ENCODE results near the gene STARD10. TPM values are rescaled to one million over a fixed set of nuclear protein-coding genes. Genes with fewer than 3 reads are reported as not detected.
A peak's percentile ranks its signal among the peaks of the same experiment; 100 is the strongest.

STARD10 gene
- total and polyA plus RNA-seq, 2 of the 8 experiments (the other 6 are each of a cell fraction or from before 2014, with no cell fraction given): 23.7 to 35.7 TPM

- CTCF ChIA-PET (ENCODE audit: partially characterized antibody): interaction anchor here (0.6 to 2.2 kb wide), 9 partner anchors 11 to 174 kb away, joined by 3 to 7 read pairs (median 5); no protein-coding TSS in a partner anchor
- H3K23ac ChIP-seq (ENCODE audit: insufficient read length): no peak within 1 kb of the TSS
- POLR2A ChIA-PET (ENCODE audit: partially characterized antibody): interaction anchor here (0.6 to 1.6 kb wide), 4 partner anchors 10 to 61 kb away, joined by 3 to 4 read pairs (median 3); no protein-coding TSS in a partner anchor
- H3K27me3 ChIP-seq (replicated peaks in 1 of 4; ENCODE audit: control insufficient read depth in 3 of 4, extremely low read depth in 1 of 4, insufficient read depth in 3 of 4, low read length in 3 of 4): peaks cover 0 to 10% (median 5%) of the 10 kb centered on the region in 4 experiments; a peak in 3 of 7 replicates
- H3K79me1 ChIP-seq (ENCODE audit: low read depth, low read length): peaks cover 13% of the 10 kb centered on the region
- peak within 1 kb of the TSS; percentile 95; the same call in 1 of the 2 replicates for H2BK15ac ChIP-seq (ENCODE audit: low read length)
- no peaks in the 10 kb centered on the region for H3K9me3 ChIP-seq (ENCODE audit: insufficient read depth in 2 of 2, low read depth in 1 of 2, low read length in 1 of 2)
- H3K36me3 ChIP-seq (ENCODE audit: control insufficient read depth in 2 of 4, insufficient read depth in 4 of 4, low read length in 3 of 4): no peaks in the 10 kb centered on the region
- peak within 1 kb of the TSS; percentile 81; the same call in 1 of the 2 replicates for H2BK5ac ChIP-seq (ENCODE audit: low read depth, low read length)
- peak within 1 kb of the TSS; percentile 81 for H4K5ac ChIP-seq (ENCODE audit: insufficient read length, low read depth, low read length)
- H3K9ac ChIP-seq (replicated peaks in 1 of 4; ENCODE audit: extremely low read depth in 1 of 4, low read depth in 3 of 4, low read length in 3 of 4): peak within 1 kb of the TSS; percentile 37 to 54 (median 48)
- H4K91ac ChIP-seq (replicated peaks; ENCODE audit: insufficient read length, low read length): peak within 1 kb of the TSS; percentile 85
- H2BK20ac ChIP-seq (ENCODE audit: low read length): no peak within 1 kb of the TSS
- H2BK12ac ChIP-seq (ENCODE audit: low read depth, low read length): peak within 1 kb of the TSS; percentile 77; the same call in 1 of the 2 replicates
- peak within 1 kb of the TSS; percentile 83 for H3K18ac ChIP-seq (ENCODE audit: extremely low read depth, low read length)
- 2% methylated on average over 35 of the region's 51 CpGs; no CpG with 5 or more reads in 1 of the 2 experiments for WGBS, 2 experiments (ENCODE audit: extremely low coverage in 1 of 2, insufficient coverage in 1 of 2, insufficient read length in 1 of 2, insufficient replicate concordance in 2 of 2, low coverage in 1 of 2, low lambda C conversion rate in 2 of 2, missing lambda C conversion rate in 1 of 2)
- peak within 1 kb of the TSS; percentile 56 for H3K56ac ChIP-seq (replicated peaks; ENCODE audit: insufficient read length, low read depth, low read length)
- peaks cover 0 to 18% (median 12%) of the 10 kb centered on the region in 4 experiments; a peak in 6 of 7 replicates for H3K4me1 ChIP-seq (replicated peaks in 1 of 4; ENCODE audit: control insufficient read depth in 3 of 4, insufficient read depth in 4 of 4, low read length in 3 of 4)
- H4K8ac ChIP-seq (ENCODE audit: extremely low read depth, insufficient read depth, low read length): peak within 1 kb of the TSS; percentile 79
- FAIRE-seq (no peak), DNase-seq (ENCODE audit: low read depth in 1 of 2, low spot score in 2 of 2) (peak in 1 of 2 experiments; percentile 80)
- H3K79me2 ChIP-seq (ENCODE audit: control insufficient read depth in 1 of 2, insufficient read depth in 2 of 2, low read length in 2 of 2): peaks cover 0 to 34% of the 10 kb centered on the region in 2 experiments; a peak in 2 of 4 replicates
- peak within 1 kb of the TSS; percentile 54 to 80 (median 64) for H3K4me3 ChIP-seq (ENCODE audit: extremely low read depth in 1 of 4, insufficient read depth in 2 of 4, low read depth in 3 of 4, low read length in 4 of 4)
- no peak within 1 kb of the TSS for H2BK120ac ChIP-seq (replicated peaks; ENCODE audit: low read depth, low read length)
- H3K14ac ChIP-seq (ENCODE audit: insufficient read length): no peak within 1 kb of the TSS
- no peak within 1 kb of the TSS for H3K27ac ChIP-seq (ENCODE audit: low read depth, low read length)
- peak within 1 kb of the TSS; percentile 96 for H3K4ac ChIP-seq (replicated peaks; ENCODE audit: insufficient read length, low read depth, low read length)
- peaks cover 16% of the 10 kb centered on the region; the same call in 1 of the 2 replicates for H3K23me2 ChIP-seq (ENCODE audit: low read depth, low read length)
- peaks cover 3 to 11% of the 10 kb centered on the region in 2 experiments for H4K20me1 ChIP-seq (replicated peaks in 1 of 2; ENCODE audit: control insufficient read depth in 1 of 2, insufficient read depth in 2 of 2, low read length in 2 of 2)
- peak within 1 kb of the TSS; percentile 74 to 87 for H3K4me2 ChIP-seq (ENCODE audit: insufficient read depth in 1 of 2, low read depth in 2 of 2, low read length in 2 of 2)
- no peak within 1 kb of the TSS for H2AFZ ChIP-seq (ENCODE audit: low read length)
- H2AK5ac ChIP-seq (ENCODE audit: low read depth, low read length): 0 out of 2 replicates have a peak within 1 kb of the TSS, but pooled peaks have one; percentile 48
- TF ChIP-seq SP4 (IDR thresholded peaks at IDR 0.05; ENCODE audit: low read length): no peak
- TF ChIP-seq SIX5 (IDR thresholded peaks at IDR 0.05; ENCODE audit: low read depth, low read length): no peak
- TF ChIP-seq CBX5 (IDR thresholded peaks at IDR 0.05; ENCODE audit: low read depth, low read length): no peak
- peak; percentile 86 for TF ChIP-seq USF2 (IDR thresholded peaks at IDR 0.05; ENCODE audit: low read length)
- TF ChIP-seq YY1 (IDR thresholded peaks at IDR 0.05; ENCODE audit: low read depth, low read length): no peak
- TF ChIP-seq NRF1 (IDR thresholded peaks at IDR 0.05; ENCODE audit: low read depth, low read length): no peak
- no peak for TF ChIP-seq RNF2 (IDR thresholded peaks at IDR 0.05; ENCODE audit: borderline replicate concordance, low read depth, low read length, missing control alignments, poor library complexity, severe bottlenecking)
- TF ChIP-seq CTBP2 (IDR thresholded peaks at IDR 0.05; ENCODE audit: borderline replicate concordance, insufficient read depth, insufficient read length, low read length): no peak
- TF ChIP-seq CREB1 (IDR thresholded peaks at IDR 0.05): no peak
Measured at GRCh38 chr11:72752088-72752914, 41.5 kb downstream of the STARD10 start, which contains the start of gene ARAP1. Gene ARAP1, minus strand, starts transcription at chr11:72752408. Its CDS starts 25,280 bp downstream, at chr11:72727128.

Measured in H1 (cell line).